ENCODE results near the gene MED25.

DNA sequence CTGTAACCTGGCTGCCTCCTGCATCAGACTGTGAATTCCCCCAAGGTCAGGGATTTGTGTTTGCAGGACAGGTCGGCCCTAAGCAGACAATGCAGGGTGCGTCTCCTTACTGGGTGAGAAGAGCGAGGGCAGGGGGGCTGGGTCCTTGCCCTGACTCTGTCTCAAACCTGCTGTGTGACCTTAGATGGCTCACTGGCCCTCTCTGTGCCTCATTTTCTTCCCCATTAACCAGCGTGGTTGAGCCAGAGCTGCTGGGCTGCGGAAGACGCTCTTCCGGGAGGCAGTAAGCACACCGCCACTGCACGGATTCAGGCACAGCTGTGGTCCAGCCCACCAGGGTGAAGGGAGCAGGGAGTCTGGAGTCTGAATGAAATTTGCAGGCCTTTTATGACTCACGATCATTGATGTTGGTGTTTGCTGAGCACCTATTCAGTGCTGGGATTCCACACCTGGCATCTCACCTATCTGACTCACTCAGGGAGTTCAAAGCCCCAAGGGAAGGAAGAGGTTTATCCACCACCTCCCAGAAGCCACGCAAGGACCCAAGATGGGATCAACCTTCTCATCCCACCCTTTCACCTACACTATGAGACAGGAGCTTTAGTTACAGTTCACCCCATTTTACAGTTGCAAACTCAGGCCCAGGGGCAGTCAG is 56.5 kb downstream of the MED25 start:
- TF ChIP-seq, protein P1, sequence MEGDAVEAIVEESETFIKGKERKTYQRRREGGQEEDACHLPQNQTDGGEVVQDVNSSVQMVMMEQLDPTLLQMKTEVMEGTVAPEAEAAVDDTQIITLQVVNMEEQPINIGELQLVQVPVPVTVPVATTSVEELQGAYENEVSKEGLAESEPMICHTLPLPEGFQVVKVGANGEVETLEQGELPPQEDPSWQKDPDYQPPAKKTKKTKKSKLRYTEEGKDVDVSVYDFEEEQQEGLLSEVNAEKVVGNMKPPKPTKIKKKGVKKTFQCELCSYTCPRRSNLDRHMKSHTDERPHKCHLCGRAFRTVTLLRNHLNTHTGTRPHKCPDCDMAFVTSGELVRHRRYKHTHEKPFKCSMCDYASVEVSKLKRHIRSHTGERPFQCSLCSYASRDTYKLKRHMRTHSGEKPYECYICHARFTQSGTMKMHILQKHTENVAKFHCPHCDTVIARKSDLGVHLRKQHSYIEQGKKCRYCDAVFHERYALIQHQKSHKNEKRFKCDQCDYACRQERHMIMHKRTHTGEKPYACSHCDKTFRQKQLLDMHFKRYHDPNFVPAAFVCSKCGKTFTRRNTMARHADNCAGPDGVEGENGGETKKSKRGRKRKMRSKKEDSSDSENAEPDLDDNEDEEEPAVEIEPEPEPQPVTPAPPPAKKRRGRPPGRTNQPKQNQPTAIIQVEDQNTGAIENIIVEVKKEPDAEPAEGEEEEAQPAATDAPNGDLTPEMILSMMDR (conservative IDR thresholded peaks at IDR 0.05): no peak
- TF ChIP-seq EZH2 (IDR thresholded peaks at IDR 0.05; ENCODE audit: low read depth): no peak
